HG02588 (cell line): ENCODE measurements around the gene HSPA12B.

Source experiments
- ATAC-seq: cut with Tn5 transposase; IDR thresholded peaks from one replicate; pipeline ENCODE4 v1.9.1; 2021; ENCODE audit warnings: mild to moderate bottlenecking, moderate library complexity; ENCODE audit not compliant: unreplicated experiment

The HSPA12B gene

GRCh38 chr20:3763671-3764601 is 31.5 kb downstream of the HSPA12B start:
- no peak for ATAC-seq

GRCh38 chr20:3764659-3765058 is 32.2 kb downstream of the HSPA12B start:
- no peak for ATAC-seq

GRCh38 chr20:3765171-3765882 is 32.8 kb downstream of the HSPA12B start:
- ATAC-seq, result no peak

GRCh38 chr20:3766422-3767109 is 34.1 kb downstream of the HSPA12B start:
- ATAC-seq, result no peak

- no peak for ATAC-seq
Observed at GRCh38 chr20:3767110-3767426, 34.6 kb downstream of the HSPA12B start.

GRCh38 chr20:3767427-3768341 is 35.2 kb downstream of the HSPA12B start, which contains the start of gene ADISSP:
ADISSP (minus strand) TSS chr20:3767753; CDS start chr20:3760100, 7,653 bp downstream.
- ATAC-seq, result peak; percentile 90

- ATAC-seq, result peak; percentile 33
Observed at GRCh38 chr20:3768342-3769130, 36.1 kb downstream of the HSPA12B start.

GRCh38 chr20:3771552-3772058 is 39.1 kb downstream of the HSPA12B start:
- no peak for ATAC-seq

- ATAC-seq, result no peak
Observed at GRCh38 chr20:3775457-3776108, 43.1 kb downstream of the HSPA12B start.

- no peak for ATAC-seq
Observed at GRCh38 chr20:3777381-3777715, 44.9 kb downstream of the HSPA12B start.

GRCh38 chr20:3777716-3778629 is 45.5 kb downstream of the HSPA12B start:
- ATAC-seq, result no peak

- ATAC-seq, result no peak
Observed at GRCh38 chr20:3778976-3779375, 46.5 kb downstream of the HSPA12B start.

GRCh38 chr20:3781153-3781910 is 48.8 kb downstream of the HSPA12B start, which contains the start of gene SPEF1:
SPEF1 (minus strand) TSS chr20:3781448; CDS start chr20:3781287, 161 bp downstream.
- peak; percentile 47 for ATAC-seq

GRCh38 chr20:3782597-3782996 is 50.1 kb downstream of the HSPA12B start:
- ATAC-seq, result no peak

GRCh38 chr20:3783068-3783489 is 50.6 kb downstream of the HSPA12B start:
- no peak for ATAC-seq

GRCh38 chr20:3783511-3784195 is 51.2 kb downstream of the HSPA12B start:
- ATAC-seq, result no peak
